C4-2B (cell line): ENCODE data around the gene CCDC158.

ENCODE experiments used
- H3K27ac ChIP-seq: fragments of 450-650 bp; 2 replicates; pipeline ENCODE4 v1.5.1; 2017
- CTCF ChIP-seq: fragments of 450-650 bp; conservative IDR thresholded peaks from 2 replicates; pipeline ENCODE4 v1.5.1; 2017; ENCODE audit warnings: mild to moderate bottlenecking
- ZFX ChIP-seq: fragments of 450-650 bp; IDR thresholded peaks from 2 replicates; pipeline ENCODE4 v1.6.1; 2017

The CCDC158 gene

GRCh38 chr4:76420762-76421581 is at the start of gene CCDC158:
Gene CCDC158 (minus strand): TSS chr4:76421141. CDS start chr4:76403207, 17,934 bp downstream.
- no peak for TF ChIP-seq ZFX
- no peak for TF ChIP-seq CTCF
- no peak within 1 kb of the TSS for H3K27ac ChIP-seq

GRCh38 chr4:76470532-76470931 is 49.6 kb upstream of the CCDC158 start:
- TF ChIP-seq ZFX = no peak
- no peak for TF ChIP-seq CTCF
- no peak overlapping the region for H3K27ac ChIP-seq

GRCh38 chr4:76470064-76470463 is 49.1 kb upstream of the CCDC158 start:
- H3K27ac ChIP-seq = no peak overlapping the region
- TF ChIP-seq CTCF (no peak), ZFX (no peak)

- H3K27ac ChIP-seq = no peak overlapping the region
- no peak for TF ChIP-seq ZFX
- TF ChIP-seq CTCF = no peak
Observed at GRCh38 chr4:76463568-76463967, 42.6 kb upstream of the CCDC158 start.

- no peak overlapping the region for H3K27ac ChIP-seq
- TF ChIP-seq CTCF (no peak), ZFX (no peak)
Observed at GRCh38 chr4:76459291-76459723, 38.4 kb upstream of the CCDC158 start.

- TF ChIP-seq ZFX = no peak
- no peak for TF ChIP-seq CTCF
Observed at GRCh38 chr4:76458825-76459224, 37.9 kb upstream of the CCDC158 start.

GRCh38 chr4:76458297-76458696 is 37.4 kb upstream of the CCDC158 start:
- TF ChIP-seq ZFX (no peak), CTCF (no peak)

More at GRCh38 chr4:76458825-76459224, 37.9 kb upstream of the CCDC158 start:
- H3K27ac ChIP-seq = no peak overlapping the region

More at GRCh38 chr4:76458297-76458696, 37.4 kb upstream of the CCDC158 start:
- H3K27ac ChIP-seq = no peak overlapping the region
